GM19468 (cell line): ENCODE measurements around the gene PACS2.

ENCODE experiments used
- ATAC-seq: cut with Tn5 transposase; IDR thresholded peaks from one replicate; pipeline ENCODE4 v1.9.1; 2021; ENCODE audit warnings: mild to moderate bottlenecking, moderate library complexity, moderate number of reproducible peaks; ENCODE audit not compliant: unreplicated experiment; ENCODE audit errors: extremely low read depth

PACS2 gene

GRCh38 chr14:105394714-105395537 lies 80.4 kb downstream of the PACS2 start:
- no peak for ATAC-seq

GRCh38 chr14:105395538-105395854 lies 80.9 kb downstream of the PACS2 start:
- ATAC-seq, result no peak

- ATAC-seq, result no peak
Observed at GRCh38 chr14:105397350-105397931, 82.9 kb downstream of the PACS2 start.

- peak; percentile 22 for ATAC-seq
Observed at GRCh38 chr14:105398044-105398725, 83.6 kb downstream of the PACS2 start, which contains the start of gene TEX22. Gene TEX22, plus strand, starts transcription at chr14:105398538. Its CDS starts 803 bp downstream, at chr14:105399341.

- ATAC-seq, result no peak
Observed at GRCh38 chr14:105398726-105399465, 84.3 kb downstream of the PACS2 start.

GRCh38 chr14:105399466-105399775 lies 84.9 kb downstream of the PACS2 start:
- ATAC-seq, result no peak

GRCh38 chr14:105400016-105400415 lies 85.5 kb downstream of the PACS2 start:
- no peak for ATAC-seq

- no peak for ATAC-seq
Observed at GRCh38 chr14:105401699-105402098, 87.2 kb downstream of the PACS2 start.

- no peak for ATAC-seq
Observed at GRCh38 chr14:105408592-105408991, 94.0 kb downstream of the PACS2 start.

GRCh38 chr14:105409364-105409763 lies 94.8 kb downstream of the PACS2 start:
- ATAC-seq, result no peak

- no peak for ATAC-seq
Observed at GRCh38 chr14:105410642-105411016, 96.1 kb downstream of the PACS2 start.

GRCh38 chr14:105411017-105411941 lies 96.7 kb downstream of the PACS2 start:
- ATAC-seq, result no peak

- no peak for ATAC-seq
Observed at GRCh38 chr14:105411985-105412770, 97.6 kb downstream of the PACS2 start.

GRCh38 chr14:105412771-105413543 lies 98.4 kb downstream of the PACS2 start:
- ATAC-seq, result no peak

- no peak for ATAC-seq
Observed at GRCh38 chr14:105413544-105413886, 99.0 kb downstream of the PACS2 start.

- no peak for ATAC-seq
Observed at GRCh38 chr14:105414456-105415371, 100.2 kb downstream of the PACS2 start.
